ENCODE measurements around the gene TYMS. TPM values are rescaled to one million over a fixed set of nuclear protein-coding genes. Genes with fewer than 3 reads are reported as not detected.

TYMS gene
- 36.3 TPM for total RNA-seq

GRCh38 chr18:657311-658000 lies at the start of gene TYMS:
Gene TYMS, plus strand, starts transcription at chr18:657653. Its CDS starts 90 bp downstream, at chr18:657743.

GRCh38 chr18:712401-713134 lies 55.1 kb downstream of the TYMS start, which contains the start of gene ENOSF1:
Gene ENOSF1, minus strand, starts transcription at chr18:712630. Its CDS starts 43 bp downstream, at chr18:712587.

Other genes starting within 250 kb of the TYMS start
- gene COLEC12, start 157.0 kb upstream of the TYMS start, total RNA-seq, result 67.2 TPM
- not detected for gene CETN1, start 77.3 kb upstream of the TYMS start, total RNA-seq
- gene CLUL1, start 60.7 kb upstream of the TYMS start, total RNA-seq, result 15.9 TPM
- 95.6 TPM for gene ENOSF1, start 55.0 kb downstream of the TYMS start, total RNA-seq
- 118 TPM for gene YES1, start 154.6 kb downstream of the TYMS start, total RNA-seq
- gene ADCYAP1, start 247.2 kb downstream of the TYMS start, total RNA-seq, result 2.3 TPM

Data from camera-type eye (tissue), 1 donor.